MM.1S (cell line): Measurements from ENCODE around the gene MRPL2.

Experiments
- CTCF ChIP-seq: fragments of 300-600 bp; sonication (generic); IDR thresholded peaks from 2 replicates; pipeline ENCODE4 v1.5.1; 2016; ENCODE audit warnings: antibody characterized with exemption, low read length, mixed read lengths
- EZH2 ChIP-seq: fragments of 300-600 bp; sonication (generic); optimal IDR thresholded peaks from 2 replicates; pipeline ENCODE3; 2017; ENCODE audit warnings: low read depth, mild to moderate bottlenecking, antibody characterized with exemption, low read length, mixed read lengths

GRCh38 chr6:43037197-43037596 is 22.0 kb downstream of the MRPL2 start:
- TF ChIP-seq CTCF: no peak
- no peak for TF ChIP-seq EZH2
